Neural cell (in vitro differentiated cells): ENCODE measurements around the gene FGF2. TPM values are rescaled to one million over a fixed set of nuclear protein-coding genes. Genes with fewer than 3 reads are reported as not detected.

ENCODE experiments used
- H2AFZ ChIP-seq: fragments of 200-600, 300-800 bp; sonication (generic), shearing (Covaris generic); 2 replicates; pipeline ENCODE4 v1.6.0; 2014; ENCODE audit warnings: low read depth, mild to moderate bottlenecking, antibody characterized with exemption, low read length, moderate library complexity
- H3F3A ChIP-seq: fragments of 200-600 bp; shearing (Covaris generic); 2 replicates; pipeline ENCODE4 v1.6.1; 2016; ENCODE audit warnings: mild to moderate bottlenecking, moderate library complexity, mixed read lengths, antibody characterized with exemption, low read length; ENCODE audit not compliant: insufficient read depth, poor library complexity, severe bottlenecking
- H3K27ac ChIP-seq: fragments of 200-600, 300-800 bp; sonication (generic), shearing (Covaris generic); 2 replicates; pipeline ENCODE4 v1.5.1; 2014; ENCODE audit warnings: mild to moderate bottlenecking, low read length, moderate library complexity
- H3K27me3 ChIP-seq: fragments of 300-800, 200-600 bp; sonication (generic), shearing (Covaris generic); 2 replicates; pipeline ENCODE4 v1.6.0; 2014; ENCODE audit warnings: mild to moderate bottlenecking, low read depth, low read length, moderate library complexity; ENCODE audit not compliant: insufficient read depth
- H3K36me3 ChIP-seq: fragments of 300-800, 200-600 bp; sonication (generic), shearing (Covaris generic); 2 replicates; pipeline ENCODE4 v1.5.1; 2014; ENCODE audit warnings: mild to moderate bottlenecking, antibody characterized with exemption, low read length, moderate library complexity; ENCODE audit not compliant: insufficient read depth
- H3K4me2 ChIP-seq: fragments of 300-800, 200-600 bp; sonication (generic), shearing (Covaris generic); 2 replicates; pipeline ENCODE4 v1.6.0; 2014; ENCODE audit warnings: mild to moderate bottlenecking, low read length
- H3K4me3 ChIP-seq: fragments of 300-800, 200-600 bp; sonication (generic), shearing (Covaris generic); 2 replicates; pipeline ENCODE4 v1.5.1; 2014; ENCODE audit warnings: mild to moderate bottlenecking, low read length, moderate library complexity
- H3K79me2 ChIP-seq: fragments of 200-600 bp; shearing (Covaris generic); replicated peaks from 2 replicates; pipeline ENCODE4 v1.6.0; 2014; ENCODE audit warnings: mild to moderate bottlenecking, low read length, moderate library complexity; ENCODE audit not compliant: insufficient read depth
- H3K9ac ChIP-seq: fragments of 300-800, 200-600 bp; sonication (generic), shearing (Covaris generic); 2 replicates; pipeline ENCODE4 v1.6.1; 2016; ENCODE audit warnings: mild to moderate bottlenecking, low read length, mixed read lengths
- H3K9me2 ChIP-seq: fragments of 200-600 bp; shearing (Covaris generic); 2 replicates; pipeline ENCODE4 v1.6.1; 2016; ENCODE audit warnings: mild to moderate bottlenecking, low read length, mixed read lengths; ENCODE audit not compliant: insufficient read depth
- H3K9me3 ChIP-seq: fragments of 200-600, 300-800 bp; sonication (generic), shearing (Covaris generic); 2 replicates; pipeline ENCODE4 v1.6.1; 2016; ENCODE audit warnings: mild to moderate bottlenecking, mixed run types, low read length, moderate library complexity, mixed read lengths
- H4K20me1 ChIP-seq: fragments of 200-600 bp; shearing (Covaris generic); 2 replicates; pipeline ENCODE4 v1.6.1; 2016; ENCODE audit warnings: mild to moderate bottlenecking, mixed run types; ENCODE audit not compliant: insufficient read depth
- CTCF ChIP-seq: fragments of 450-650 bp; IDR thresholded peaks from 2 replicates; pipeline ENCODE4 v1.5.1; 2014; ENCODE audit warnings: antibody characterized with exemption, mild to moderate bottlenecking, moderate library complexity; ENCODE audit not compliant: poor library complexity, severe bottlenecking
- EP300 ChIP-seq: fragments of 450-650 bp; conservative IDR thresholded peaks from 2 replicates; pipeline ENCODE4 v1.6.1; 2014; ENCODE audit warnings: antibody characterized with exemption, mild to moderate bottlenecking, moderate library complexity; ENCODE audit not compliant: poor library complexity, severe bottlenecking
- EZH2 ChIP-seq: fragments of 200-600, 300-800 bp; shearing (Covaris generic), sonication (generic); IDR thresholded peaks from 2 replicates; pipeline ENCODE4 v1.6.1; 2014; ENCODE audit warnings: antibody characterized with exemption, low read length, borderline replicate concordance, mild to moderate bottlenecking; ENCODE audit not compliant: insufficient read depth, poor library complexity, severe bottlenecking
- MXI1 ChIP-seq: fragments of 450-650 bp; conservative IDR thresholded peaks from 2 replicates; pipeline ENCODE4 v1.6.1; 2014; ENCODE audit warnings: antibody characterized with exemption, mild to moderate bottlenecking; ENCODE audit not compliant: poor library complexity, severe bottlenecking
- POLR2AphosphoS5 ChIP-seq: IDR thresholded peaks from 2 replicates; pipeline ENCODE4 v1.6.1; 2012
- RAD21 ChIP-seq: fragments of 450-650 bp; conservative IDR thresholded peaks from 2 replicates; pipeline ENCODE4 v1.6.1; 2014; ENCODE audit warnings: antibody characterized with exemption, mild to moderate bottlenecking, moderate library complexity
- SMC3 ChIP-seq: fragments of 450-650 bp; conservative IDR thresholded peaks from 2 replicates; pipeline ENCODE4 v1.6.1; 2014; ENCODE audit warnings: antibody characterized with exemption, mild to moderate bottlenecking, moderate library complexity; ENCODE audit not compliant: poor library complexity
- TAF1 ChIP-seq: IDR thresholded peaks from 2 replicates; pipeline ENCODE4 v1.6.1; 2012; ENCODE audit warnings: low read depth
- polyA plus RNA-seq: library from polyadenylated mRNA; depleted of rRNA; stranded (reverse); fragments of >200 nt; gene quantifications from 2 replicates; pipeline ENCODE4 v1.2.3, GENCODE V29; 2014
- TF ChIP-seq, protein P1 (sequence below): IDR thresholded peaks from 2 replicates; pipeline ENCODE4 v1.6.1; 2012; ENCODE audit warnings: borderline replicate concordance

The FGF2 gene
- polyA plus RNA-seq, 1 donor from 2014 or later = 5.8 TPM

DNA sequence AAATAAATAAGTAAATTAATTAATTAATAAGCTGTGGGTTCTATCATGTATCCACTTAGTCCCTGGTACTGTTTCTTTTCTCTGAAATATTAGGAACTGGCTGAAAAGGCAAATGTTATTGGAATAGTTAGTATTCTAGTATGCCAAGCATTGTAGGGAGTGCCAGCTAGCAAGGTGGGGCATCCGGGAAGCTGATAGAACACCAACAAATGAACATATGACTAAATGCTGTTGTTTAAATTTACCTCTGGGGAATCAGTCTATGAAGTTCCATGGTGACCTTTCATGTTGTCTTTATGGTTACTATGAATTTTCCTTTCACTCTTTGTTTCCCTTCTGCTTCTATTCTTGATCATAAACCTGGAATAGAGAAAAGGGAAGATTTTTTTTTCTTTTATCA is 63.1 kb downstream of the FGF2 start:
- TF ChIP-seq, protein P1, sequence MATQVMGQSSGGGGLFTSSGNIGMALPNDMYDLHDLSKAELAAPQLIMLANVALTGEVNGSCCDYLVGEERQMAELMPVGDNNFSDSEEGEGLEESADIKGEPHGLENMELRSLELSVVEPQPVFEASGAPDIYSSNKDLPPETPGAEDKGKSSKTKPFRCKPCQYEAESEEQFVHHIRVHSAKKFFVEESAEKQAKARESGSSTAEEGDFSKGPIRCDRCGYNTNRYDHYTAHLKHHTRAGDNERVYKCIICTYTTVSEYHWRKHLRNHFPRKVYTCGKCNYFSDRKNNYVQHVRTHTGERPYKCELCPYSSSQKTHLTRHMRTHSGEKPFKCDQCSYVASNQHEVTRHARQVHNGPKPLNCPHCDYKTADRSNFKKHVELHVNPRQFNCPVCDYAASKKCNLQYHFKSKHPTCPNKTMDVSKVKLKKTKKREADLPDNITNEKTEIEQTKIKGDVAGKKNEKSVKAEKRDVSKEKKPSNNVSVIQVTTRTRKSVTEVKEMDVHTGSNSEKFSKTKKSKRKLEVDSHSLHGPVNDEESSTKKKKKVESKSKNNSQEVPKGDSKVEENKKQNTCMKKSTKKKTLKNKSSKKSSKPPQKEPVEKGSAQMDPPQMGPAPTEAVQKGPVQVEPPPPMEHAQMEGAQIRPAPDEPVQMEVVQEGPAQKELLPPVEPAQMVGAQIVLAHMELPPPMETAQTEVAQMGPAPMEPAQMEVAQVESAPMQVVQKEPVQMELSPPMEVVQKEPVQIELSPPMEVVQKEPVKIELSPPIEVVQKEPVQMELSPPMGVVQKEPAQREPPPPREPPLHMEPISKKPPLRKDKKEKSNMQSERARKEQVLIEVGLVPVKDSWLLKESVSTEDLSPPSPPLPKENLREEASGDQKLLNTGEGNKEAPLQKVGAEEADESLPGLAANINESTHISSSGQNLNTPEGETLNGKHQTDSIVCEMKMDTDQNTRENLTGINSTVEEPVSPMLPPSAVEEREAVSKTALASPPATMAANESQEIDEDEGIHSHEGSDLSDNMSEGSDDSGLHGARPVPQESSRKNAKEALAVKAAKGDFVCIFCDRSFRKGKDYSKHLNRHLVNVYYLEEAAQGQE = no peak
- no peak for TF ChIP-seq TAF1
- TF ChIP-seq POLR2AphosphoS5 = no peak
- TF ChIP-seq SMC3 = no peak
- TF ChIP-seq MXI1 = no peak
- TF ChIP-seq CTCF = no peak
- TF ChIP-seq EZH2 = no peak
- TF ChIP-seq EP300 = no peak
- TF ChIP-seq RAD21 = no peak
- Histone ChIP-seq H3K36me3 (no peaks in the 10 kb centered on the region), H3F3A (no peaks in the 10 kb centered on the region), H4K20me1 (no peaks in the 10 kb centered on the region), H2AFZ (no peak overlapping the region), H3K4me3 (no peak overlapping the region), H3K9me2 (no peaks in the 10 kb centered on the region), H3K4me2 (no peak overlapping the region), H3K79me2 (no peaks in the 10 kb centered on the region), H3K27me3 (no peaks in the 10 kb centered on the region), H3K9ac (no peak overlapping the region), H3K9me3 (no peaks in the 10 kb centered on the region), H3K27ac (no peak overlapping the region)

- no peak overlapping the region for H3K9ac ChIP-seq
- H3K4me3 ChIP-seq = no peak overlapping the region
- H2AFZ ChIP-seq = no peak overlapping the region
- H3K27me3 ChIP-seq = no peaks in the 10 kb centered on the region
- H4K20me1 ChIP-seq = no peaks in the 10 kb centered on the region
- no peaks in the 10 kb centered on the region for H3K9me3 ChIP-seq
- H3K36me3 ChIP-seq = no peaks in the 10 kb centered on the region
- H3K79me2 ChIP-seq = no peaks in the 10 kb centered on the region
- TF ChIP-seq RAD21 (no peak), EZH2 (no peak), SMC3 (no peak)
- no peaks in the 10 kb centered on the region for H3F3A ChIP-seq
- H3K27ac ChIP-seq = no peak overlapping the region
- H3K9me2 ChIP-seq = no peaks in the 10 kb centered on the region
- H3K4me2 ChIP-seq = no peak overlapping the region
Measured at GRCh38 chr4:122890147-122890795, 63.6 kb downstream of the FGF2 start.
